ENCODE results near the gene SUGCT.

The SUGCT gene

GRCh38 chr7:40329601-40330153 is 194.9 kb downstream of the SUGCT start:
- DNase-seq (ENCODE audit: low read depth) = no peak

GRCh38 chr7:40330408-40330807 is 195.6 kb downstream of the SUGCT start:
- no peak for DNase-seq (ENCODE audit: low read depth)

GRCh38 chr7:40331915-40332314 is 197.1 kb downstream of the SUGCT start:
- no peak for DNase-seq (ENCODE audit: low read depth)

GRCh38 chr7:40332516-40332915 is 197.7 kb downstream of the SUGCT start:
- no peak for DNase-seq (ENCODE audit: low read depth)

GRCh38 chr7:40341836-40342235 is 207.0 kb downstream of the SUGCT start:
- DNase-seq (ENCODE audit: low read depth) = no peak

- no peak for DNase-seq (ENCODE audit: low read depth)
These were observed 211.7 kb downstream of the SUGCT start for GRCh38 chr7:40346554-40346953.

- no peak for DNase-seq (ENCODE audit: low read depth)
These were observed 213.4 kb downstream of the SUGCT start for GRCh38 chr7:40348126-40348728.

- no peak for DNase-seq (ENCODE audit: low read depth)
These were observed 215.3 kb downstream of the SUGCT start for GRCh38 chr7:40350100-40350499.

GRCh38 chr7:40354711-40355110 is 219.9 kb downstream of the SUGCT start:
- no peak for DNase-seq (ENCODE audit: low read depth)

GRCh38 chr7:40356312-40356711 is 221.5 kb downstream of the SUGCT start:
- no peak for DNase-seq (ENCODE audit: low read depth)

- DNase-seq (ENCODE audit: low read depth) = no peak
These were observed 222.3 kb downstream of the SUGCT start for GRCh38 chr7:40356871-40357709.

GRCh38 chr7:40369641-40370277 is 235.0 kb downstream of the SUGCT start:
- DNase-seq (ENCODE audit: low read depth) = no peak

- DNase-seq (ENCODE audit: low read depth) = no peak
These were observed 237.1 kb downstream of the SUGCT start for GRCh38 chr7:40371806-40372440.

GRCh38 chr7:40374575-40374974 is 239.8 kb downstream of the SUGCT start:
- no peak for DNase-seq (ENCODE audit: low read depth)

GRCh38 chr7:40380111-40380510 is 245.3 kb downstream of the SUGCT start:
- no peak for DNase-seq (ENCODE audit: low read depth)

GRCh38 chr7:40382145-40382544 is 247.3 kb downstream of the SUGCT start:
- DNase-seq (ENCODE audit: low read depth) = no peak

GRCh38 chr7:40393660-40394059 is 258.9 kb downstream of the SUGCT start:
- DNase-seq (ENCODE audit: low read depth) = no peak

GRCh38 chr7:40394400-40394799 is 259.6 kb downstream of the SUGCT start:
- DNase-seq (ENCODE audit: low read depth) = no peak

- DNase-seq (ENCODE audit: low read depth) = no peak
These were observed 265.7 kb downstream of the SUGCT start for GRCh38 chr7:40400525-40400924.

- DNase-seq (ENCODE audit: low read depth) = no peak
These were observed 266.6 kb downstream of the SUGCT start for GRCh38 chr7:40401406-40401805.

- DNase-seq (ENCODE audit: low read depth) = no peak
These were observed 267.9 kb downstream of the SUGCT start for GRCh38 chr7:40402661-40403060.
